Activated CD8-positive, alpha-beta memory T cell treated with anti-CD3 and anti-CD28 coated beads for 4 hours (primary cell): ENCODE measurements around the gene TMEM131.
"Not testable (repeated sequence)": the region's sequence is repeated elsewhere in the genome, so short reads cannot be mapped to it uniquely, and the experiment has no call there.

ENCODE experiments used
- DNase-seq, 2 donors: peaks; one replicate each; pipeline ENCODE4 v3.0.0-alpha.2; 2020; ENCODE audit warnings: low read depth in 2 of 2

TMEM131 gene

GRCh38 chr2:97858442-97858841 lies 137.3 kb downstream of the TMEM131 start:
- DNase-seq: no peak

DNA sequence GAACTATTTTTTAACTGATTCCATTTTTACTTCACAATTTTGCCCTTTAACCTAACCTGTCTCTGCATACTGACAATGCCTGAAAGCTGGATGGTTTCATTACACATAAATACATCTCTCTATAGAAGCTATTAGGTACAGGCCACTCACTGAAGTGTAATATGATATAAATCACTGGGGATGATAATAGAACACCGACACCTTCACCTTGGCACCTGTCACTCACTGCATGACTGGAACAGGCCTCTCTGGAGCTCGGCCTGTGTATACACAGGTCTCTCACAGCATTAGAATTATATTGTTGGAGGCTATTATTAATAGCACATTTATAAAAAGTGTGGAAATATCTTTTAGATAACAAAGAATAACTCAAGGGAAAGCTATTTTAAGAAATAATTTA lies 138.2 kb downstream of the TMEM131 start:
- DNase-seq: no peak

GRCh38 chr2:97853057-97853456 lies 142.7 kb downstream of the TMEM131 start:
- DNase-seq: not testable (repeated sequence)

GRCh38 chr2:97851172-97851571 lies 144.6 kb downstream of the TMEM131 start:
- DNase-seq: no peak

DNA sequence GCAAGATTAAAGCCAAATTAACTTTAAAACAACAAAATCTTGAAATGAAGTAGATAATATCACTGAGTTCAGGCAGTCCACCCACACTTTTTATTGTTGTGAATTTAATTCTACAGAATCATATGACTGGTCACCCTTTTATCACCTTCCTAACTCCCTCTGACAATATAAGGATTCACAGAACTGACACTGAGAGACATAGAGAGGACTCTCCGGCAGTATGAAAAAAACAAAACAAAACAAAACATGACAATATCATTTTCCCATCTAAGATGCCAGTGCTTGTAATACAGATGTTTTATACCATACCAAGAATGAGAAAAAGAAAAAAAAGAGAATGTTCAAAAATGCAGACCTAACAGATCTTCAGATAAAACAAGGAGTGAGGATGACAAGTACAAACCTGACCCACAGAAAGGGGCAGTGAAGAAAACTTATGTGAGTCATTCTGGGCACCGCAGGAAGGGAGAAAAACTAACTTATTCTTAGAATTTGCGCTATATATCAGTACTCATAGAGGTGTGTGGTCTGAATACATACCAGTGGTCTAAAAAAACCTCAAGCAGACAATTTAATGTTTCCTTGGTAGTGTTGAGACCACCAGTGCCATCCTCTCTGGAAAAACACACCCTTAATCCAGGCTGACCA lies 145.7 kb downstream of the TMEM131 start:
- no peak for DNase-seq

DNA sequence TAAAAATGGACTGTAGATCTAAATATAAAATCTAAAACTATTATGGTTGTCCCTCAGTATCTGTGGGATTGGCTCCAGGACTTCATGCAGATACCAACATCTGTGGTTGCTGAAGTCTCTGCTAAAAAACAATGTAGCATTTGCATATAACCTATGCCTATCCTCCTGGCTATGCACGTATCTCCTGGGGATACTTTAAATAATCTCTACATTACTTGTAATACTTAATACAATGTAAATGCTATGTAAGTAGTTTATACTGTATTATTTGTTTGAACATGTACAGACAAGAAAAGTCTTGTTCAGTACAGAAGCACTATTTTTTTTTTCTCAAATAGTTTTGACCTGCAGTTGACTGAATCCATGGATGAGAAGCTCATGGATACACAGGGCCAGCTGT lies 147.4 kb downstream of the TMEM131 start:
- DNase-seq: no peak

DNA sequence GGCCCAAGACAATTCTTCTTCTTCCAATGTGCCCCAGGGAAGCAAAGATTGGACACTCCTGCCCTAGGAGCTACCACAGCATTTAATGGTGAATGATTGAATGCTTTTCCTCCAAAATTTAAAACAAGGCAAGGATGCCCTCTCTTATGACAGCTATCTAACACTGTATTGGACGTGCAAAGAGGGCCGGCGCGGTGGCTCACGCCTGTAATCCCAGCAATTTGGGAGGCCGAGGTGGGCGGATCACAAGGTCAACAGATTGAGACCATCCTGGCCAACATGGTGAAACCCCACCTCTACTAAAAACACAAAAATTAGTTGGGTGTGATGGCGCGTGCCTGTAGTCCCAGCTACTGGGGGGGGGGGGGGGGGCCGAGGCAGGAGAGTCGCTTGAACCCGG lies 149.0 kb downstream of the TMEM131 start:
- not testable (repeated sequence) for DNase-seq

GRCh38 chr2:97845818-97846217 lies 149.9 kb downstream of the TMEM131 start:
- DNase-seq: no peak

- DNase-seq: no peak
Observed at GRCh38 chr2:97845133-97845532, 150.6 kb downstream of the TMEM131 start.

DNA sequence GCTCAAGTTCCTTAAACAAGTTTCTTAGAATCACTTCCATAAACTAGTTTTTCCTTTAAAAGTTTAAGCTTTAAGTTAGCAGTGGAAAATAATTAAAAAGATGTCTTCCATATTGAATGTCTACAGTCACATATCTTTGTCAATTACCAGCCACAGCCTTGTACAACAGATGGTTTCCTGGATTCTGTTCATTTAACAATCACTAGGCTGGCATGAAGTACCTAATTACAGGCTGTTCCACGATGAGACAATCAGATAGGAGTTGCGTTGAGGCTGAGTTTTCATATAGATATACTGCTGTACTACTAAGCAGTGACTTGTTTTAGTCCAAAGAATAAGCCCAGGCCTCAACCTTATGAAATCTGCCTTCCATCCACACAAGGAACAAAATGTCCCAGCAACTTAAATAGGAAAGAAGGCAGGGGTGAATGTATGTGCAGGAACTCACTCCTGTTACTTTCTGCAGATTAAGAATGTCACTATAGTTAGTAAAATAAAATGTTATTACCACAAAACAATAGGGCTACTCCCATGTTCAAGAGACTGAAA lies 151.4 kb downstream of the TMEM131 start:
- no peak for DNase-seq

GRCh38 chr2:97840198-97840597 lies 155.6 kb downstream of the TMEM131 start:
- no peak for DNase-seq

DNA sequence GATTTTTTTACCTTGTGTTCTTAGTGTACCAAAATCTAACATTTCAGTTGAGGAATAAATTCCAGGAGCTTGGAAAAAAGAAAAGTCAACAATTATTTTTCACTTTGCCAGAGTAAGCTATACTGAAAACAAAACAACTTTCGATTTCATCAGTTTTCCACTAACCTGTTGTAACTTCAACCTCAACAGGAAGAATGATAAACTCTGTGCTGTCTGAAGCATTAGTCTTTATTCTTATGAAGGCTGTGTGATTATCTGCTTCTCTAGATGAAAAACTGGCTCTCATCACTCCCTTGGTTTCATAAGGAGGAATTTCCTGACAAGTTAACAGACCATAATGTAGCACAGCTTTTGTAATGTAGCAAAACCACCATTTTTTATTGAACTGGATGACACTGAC lies 161.1 kb downstream of the TMEM131 start:
- no peak for DNase-seq

GRCh38 chr2:97831121-97831520 lies 164.6 kb downstream of the TMEM131 start:
- no peak for DNase-seq

- not testable (repeated sequence) for DNase-seq
Observed at GRCh38 chr2:97829255-97829654, 166.5 kb downstream of the TMEM131 start.

GRCh38 chr2:97827013-97827412 lies 168.7 kb downstream of the TMEM131 start:
- DNase-seq: not testable (repeated sequence)

DNA sequence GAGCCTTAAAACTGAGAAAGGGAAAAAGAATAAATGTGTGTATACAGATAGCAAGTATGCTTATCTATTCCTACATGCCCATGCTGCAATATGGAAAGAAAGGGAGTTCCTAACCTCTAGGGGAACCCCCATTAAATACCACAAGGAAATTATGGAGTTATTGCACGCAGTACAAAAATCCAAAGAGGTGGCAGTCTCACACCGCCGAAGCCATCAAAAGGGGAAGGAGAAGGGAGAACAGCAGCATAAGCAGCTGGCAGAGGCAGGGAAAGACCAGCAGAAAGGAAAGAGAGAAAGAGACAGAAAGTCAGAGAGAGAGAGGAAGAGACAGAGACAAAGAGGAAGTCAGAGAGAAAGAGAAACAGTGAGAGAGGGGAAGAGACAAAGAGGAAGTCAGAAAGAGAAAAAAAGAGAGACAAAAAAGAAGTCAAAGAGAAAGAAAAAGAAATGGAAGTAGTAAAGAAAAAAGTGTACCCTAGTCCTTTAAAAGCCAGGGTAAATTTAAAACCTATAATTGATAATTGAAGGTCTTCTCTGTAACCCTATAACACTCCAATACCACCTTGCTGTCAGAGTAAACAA lies 169.4 kb downstream of the TMEM131 start:
- DNase-seq: not testable (repeated sequence)

DNA sequence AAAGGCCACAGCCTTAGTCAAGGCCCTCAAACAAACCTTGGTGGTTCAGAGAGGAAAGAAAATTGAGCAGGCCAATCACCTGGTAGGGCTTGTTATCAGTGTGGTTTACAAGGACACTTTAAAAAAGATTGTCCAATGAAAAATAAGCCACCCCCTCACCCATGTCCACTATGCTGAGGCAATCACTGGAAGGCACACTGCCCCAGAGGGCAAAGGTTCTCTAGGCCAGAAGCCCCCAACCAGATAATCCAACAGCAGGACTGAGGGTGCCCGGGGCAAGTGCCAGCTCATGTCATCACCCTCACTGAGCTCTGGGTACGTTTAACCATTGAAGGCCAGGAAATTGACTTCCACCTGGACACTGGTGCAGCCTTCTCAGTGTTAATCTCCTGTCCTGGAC lies 171.7 kb downstream of the TMEM131 start:
- not testable (repeated sequence) for DNase-seq

GRCh38 chr2:97821862-97822261 lies 173.9 kb downstream of the TMEM131 start:
- not testable (repeated sequence) for DNase-seq

- DNase-seq: no peak
Observed at GRCh38 chr2:97819754-97820153, 176.0 kb downstream of the TMEM131 start.

DNA sequence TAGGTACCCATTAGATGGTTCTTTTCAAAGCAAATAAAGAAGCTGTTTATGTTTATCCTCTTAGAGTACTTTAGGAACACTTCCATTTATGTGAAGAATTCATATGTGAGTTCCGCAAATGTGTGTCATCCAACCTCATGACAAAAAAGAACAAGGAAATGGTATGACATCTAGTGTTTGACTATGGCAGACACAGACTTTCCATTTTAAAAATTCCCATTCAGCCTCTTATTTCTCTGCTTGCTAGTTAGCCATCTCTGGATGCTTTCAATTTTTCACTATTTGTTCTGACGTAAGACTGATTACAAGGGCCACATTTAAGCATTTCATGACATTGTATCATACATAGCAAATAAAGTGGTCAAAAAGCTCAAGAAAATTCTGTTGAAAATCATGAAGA lies 179.3 kb downstream of the TMEM131 start:
- DNase-seq: no peak

DNA sequence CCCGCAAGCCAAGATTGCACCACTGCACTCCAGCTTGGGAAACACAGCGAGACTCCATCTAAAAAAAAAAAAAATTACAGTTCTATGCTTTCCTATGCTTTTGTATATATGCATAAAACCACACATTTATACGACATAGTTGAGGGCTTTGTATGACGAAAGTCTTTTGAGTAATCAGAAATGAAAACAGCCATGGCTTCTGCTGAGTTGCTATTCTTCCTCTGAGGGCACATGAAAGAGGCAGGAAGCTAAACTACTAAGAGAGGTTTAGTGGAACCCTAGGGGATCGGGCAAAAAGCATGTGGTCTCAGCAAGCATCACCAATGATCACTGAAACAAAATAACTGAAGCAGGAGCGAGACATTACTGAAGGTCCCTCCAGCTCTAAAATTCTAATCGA lies 182.8 kb downstream of the TMEM131 start:
- DNase-seq: no peak

- no peak for DNase-seq
Observed at GRCh38 chr2:97808816-97809215, 186.9 kb downstream of the TMEM131 start.
